Stomach (tissue), 9 donors: ENCODE results near the gene STRIP2. TPM values are rescaled to one million over a fixed set of nuclear protein-coding genes. Genes with fewer than 3 reads are reported as not detected.
"Not testable (repeated sequence)": the region's sequence is repeated elsewhere in the genome, so short reads cannot be mapped to it uniquely, and the experiment has no call there.

Experiments used
- DNase-seq, 2 donors: peaks; one replicate each; pipeline versions ENCODE4 v3.0.0 to v3.0.0-alpha.2; 2013 to 2019
- H3K27ac ChIP-seq, 5 donors: fragments of 200-600 bp in 4 of 5; sonication (generic) in 4 of 5; one replicate each; pipeline ENCODE4 v1.5.1; 2013 to 2019; ENCODE audit warnings: mild to moderate bottlenecking in 1 of 5, moderate library complexity in 1 of 5
- H3K27me3 ChIP-seq, 3 donors: fragments of 200-600 bp; sonication (generic); one replicate each; pipeline ENCODE4 v1.5.1; 2017 to 2019; ENCODE audit warnings: mixed run types in 1 of 3
- H3K36me3 ChIP-seq, 4 donors: fragments of 200-600 bp; sonication (generic); 1 replicate in 3 of 4; 2 replicates in 1 of 4; pipeline ENCODE4 v1.5.1; 2016 to 2019
- H3K4me1 ChIP-seq, 4 donors: fragments of 200-600 bp; sonication (generic); one replicate each; pipeline ENCODE4 v1.5.1; 2016 to 2019
- H3K4me3 ChIP-seq, 4 donors: fragments of 200-600 bp; sonication (generic) in 3 of 4; one replicate each; pipeline ENCODE4 v1.5.1; 2016 to 2019; ENCODE audit warnings: mild to moderate bottlenecking in 1 of 4
- H3K9me3 ChIP-seq, 4 donors: fragments of 200-600 bp; sonication (generic); one replicate each; pipeline ENCODE4 v1.5.1; 2016 to 2019
- CTCF ChIP-seq, 7 experiments: fragments of 450-650 bp in 4 of 7; fragments of 200-600 bp in 3 of 7; sonication (generic) in 3 of 7; IDR thresholded peaks; one replicate each; pipeline ENCODE4 v1.5.1; 2016 to 2019; ENCODE audit warnings: antibody characterized with exemption in 7 of 7, control low read depth in 2 of 7, mild to moderate bottlenecking in 1 of 7
- EP300 ChIP-seq: sonication (generic); formaldehyde crosslinking; IDR thresholded peaks from one replicate; pipeline ENCODE4 v1.6.1; 2017; ENCODE audit warnings: antibody characterized with exemption
- POLR2A ChIP-seq, 4 donors: fragments of 450-650 bp; IDR thresholded peaks; one replicate each; pipeline ENCODE4 v1.6.1; 2016; ENCODE audit warnings: antibody characterized with exemption in 4 of 4, control low read depth in 2 of 4, mild to moderate bottlenecking in 1 of 4, moderate library complexity in 1 of 4
- POLR2AphosphoS5 ChIP-seq, 3 donors: sonication (generic); formaldehyde crosslinking; IDR thresholded peaks; one replicate each; pipeline ENCODE4 v1.6.1; 2016; ENCODE audit warnings: antibody characterized with exemption in 3 of 3
- WGBS, 5 donors: extraction: QIAGEN DNeasy Blood & Tissue Kit in 3 of 5; methylation state at CpG; one replicate each; pipeline versions ENCODE4 v1.1.5 to v1.1.7; 2013 to 2018; 5-methylcytosine and 5-hydroxymethylcytosine counted together
- intact Hi-C: fragments of 100-400 bp; cut with DNase I; formaldehyde crosslinking; loops from one replicate; pipeline ENCODE4 v1.15.1; 2023; ENCODE audit warnings: low total_unique reads
- polyA plus RNA-seq, 3 donors: library from polyadenylated mRNA; stranded (reverse); fragments of 200-250 nt; gene quantifications; one replicate each; pipeline ENCODE4 v1.2.3, GENCODE V29; 2013
- total RNA-seq, 5 donors: library from RNA; depleted of rRNA; stranded (reverse); fragments of >200 nt; gene quantifications; one replicate each; pipeline versions ENCODE4 v1.1.0 to v1.2.3, GENCODE V29; 2014 to 2016
- donor health status: healthy with polysubstance abuse.
- donor health status: Bipolar disorder and iron deficiency.
- donor health status: healthy.

STRIP2 gene
- total and polyA plus RNA-seq, 8 donors = 0.56 to 2.0 (median 0.98) TPM; not detected in 3

DNA sequence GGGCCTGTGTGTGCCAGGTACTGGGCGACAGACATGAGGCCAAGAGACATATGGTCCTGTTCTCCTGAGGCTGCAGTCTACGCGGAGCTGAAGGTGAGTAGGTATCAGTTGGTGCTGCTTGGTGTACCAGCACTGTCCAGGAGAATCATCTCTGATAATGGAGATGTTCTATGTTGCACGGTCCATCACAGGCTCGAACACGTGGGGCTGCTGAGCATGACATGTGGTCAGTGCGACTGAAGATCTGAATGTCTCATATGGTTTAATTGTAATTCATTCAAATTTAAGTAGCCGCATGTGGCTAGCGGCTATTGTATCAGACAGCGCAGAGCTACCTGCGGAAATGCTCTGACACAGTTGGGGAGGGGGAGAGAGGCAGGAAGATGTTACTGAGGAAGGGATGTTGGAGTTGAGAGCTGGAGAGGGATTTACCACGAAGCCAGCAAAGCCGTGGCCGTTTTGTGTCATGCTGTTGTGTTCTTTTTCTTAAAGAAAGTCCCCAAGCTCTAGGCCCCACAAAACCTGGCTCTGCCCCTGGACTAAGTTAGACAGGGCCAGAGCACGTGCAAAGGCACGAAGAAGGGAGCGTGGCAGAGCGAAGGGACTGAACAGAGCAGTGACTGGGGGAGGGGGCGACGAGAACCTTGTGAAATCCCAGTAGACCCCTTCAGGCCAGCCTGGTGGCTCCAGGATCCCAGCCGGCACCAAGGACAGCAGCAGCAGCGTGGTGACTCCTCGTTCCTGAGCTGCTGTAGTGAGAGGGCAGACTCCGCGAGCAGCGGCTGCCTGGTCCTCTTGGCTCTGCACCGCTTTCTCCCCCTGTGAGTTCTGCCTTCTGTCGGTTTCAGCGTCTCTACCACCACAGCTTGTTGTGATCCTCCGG, 88.1 kb downstream of the STRIP2 start:
- Histone ChIP-seq H3K36me3 (no peaks in the 10 kb centered on the region), H3K9me3 (no peaks in the 10 kb centered on the region), H3K4me3 (no peak overlapping the region), H3K27me3 (peaks cover 0 to 33% (median 7%) of the 10 kb centered on the region in 3 donors), H3K4me1 (no peaks in the 10 kb centered on the region), H3K27ac (no peak overlapping the region)
- TF ChIP-seq POLR2A (IDR thresholded peaks at IDR 0.05) = no peak
- TF ChIP-seq EP300 = no peak
- no peak for TF ChIP-seq CTCF (IDR thresholded peaks at IDR 0.05)
- no peak for TF ChIP-seq POLR2AphosphoS5 (IDR thresholded peaks at IDR 0.05)
- peak in 1 of 2 donors; percentile 21 for DNase-seq
- intact Hi-C loops = no loop called here
- WGBS, 5 donors = 46 to 52% (median 50%) methylated on average over 29 to 30 of the region's 30 CpGs

- WGBS, 5 donors = 42 to 60% (median 46%) methylated on average over 5 of the region's 5 CpGs
- no peak for DNase-seq
- TF ChIP-seq EP300 (no peak), POLR2AphosphoS5 (IDR thresholded peaks at IDR 0.05) (no peak)
These were observed 88.7 kb downstream of the STRIP2 start for GRCh38 chr7:129522971-129523340.

GRCh38 chr7:129523924-129524323, 89.7 kb downstream of the STRIP2 start:
- Histone ChIP-seq H3K27ac (no peak overlapping the region), H3K27me3 (peaks cover 0 to 33% (median 7%) of the 10 kb centered on the region in 3 donors), H3K4me3 (no peak overlapping the region), H3K36me3 (no peaks in the 10 kb centered on the region), H3K9me3 (no peaks in the 10 kb centered on the region), H3K4me1 (no peaks in the 10 kb centered on the region)
- TF ChIP-seq POLR2A (IDR thresholded peaks at IDR 0.05) = no peak
- TF ChIP-seq EP300 = no peak
- no peak for TF ChIP-seq POLR2AphosphoS5 (IDR thresholded peaks at IDR 0.05)
- no peak for TF ChIP-seq CTCF (IDR thresholded peaks at IDR 0.05)
- WGBS, 5 donors = 68 to 82% (median 72%) methylated on average over 3 of the region's 3 CpGs
- DNase-seq = no peak
- intact Hi-C loops = no loop called here

More at GRCh38 chr7:129522971-129523340, 88.7 kb downstream of the STRIP2 start:
- Histone ChIP-seq H3K4me1 (no peaks in the 10 kb centered on the region), H3K27ac (no peak overlapping the region), H3K27me3 (peaks cover 0 to 33% (median 7%) of the 10 kb centered on the region in 3 donors), H3K4me3 (no peak overlapping the region), H3K9me3 (no peaks in the 10 kb centered on the region), H3K36me3 (no peaks in the 10 kb centered on the region)
- intact Hi-C loops = no loop called here

GRCh38 chr7:129524405-129524804, 90.2 kb downstream of the STRIP2 start:
- DNase-seq, intact Hi-C loops, H3K36me3 ChIP-seq, H3K9me3 ChIP-seq, H3K4me3 ChIP-seq, H3K4me1 ChIP-seq, H3K27ac ChIP-seq: not testable (repeated sequence)
- 63 to 87% (median 85%) methylated on average over 2 of the region's 2 CpGs for WGBS, 5 donors
- H3K27me3 ChIP-seq = peaks cover 0 to 33% (median 7%) of the 10 kb centered on the region in 3 donors

DNA sequence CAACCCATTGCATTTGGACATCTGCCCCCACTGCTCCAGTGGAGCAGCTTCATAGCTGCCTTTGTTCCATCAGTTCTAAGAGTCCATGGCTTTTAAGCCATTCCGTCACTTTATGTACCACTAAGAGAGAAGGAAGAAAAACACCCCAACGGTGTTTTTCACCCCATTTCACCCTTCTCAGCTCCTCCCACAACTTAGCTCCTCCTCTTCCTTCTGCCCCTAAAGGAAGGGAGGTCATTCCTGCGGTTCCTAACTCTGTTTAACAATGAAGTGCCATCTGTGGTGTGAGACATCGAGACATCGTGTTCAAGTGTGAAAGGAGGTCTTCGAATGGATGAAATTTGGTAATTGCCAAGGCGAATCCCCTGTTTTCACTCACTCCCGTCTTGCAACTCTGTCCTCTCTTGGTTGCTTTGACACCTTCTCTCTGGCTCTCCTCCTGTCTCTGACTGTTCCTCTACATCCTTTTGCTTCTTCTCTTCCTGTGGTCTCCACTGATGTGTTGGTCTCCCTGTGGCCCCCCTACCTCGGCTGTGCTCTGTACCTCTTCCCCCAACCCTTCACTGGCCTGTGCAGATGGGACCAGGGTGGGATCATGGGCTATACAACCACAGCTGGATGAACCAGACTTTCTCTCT, 91.1 kb downstream of the STRIP2 start:
- Histone ChIP-seq H3K9me3 (no peaks in the 10 kb centered on the region), H3K4me1 (no peaks in the 10 kb centered on the region), H3K4me3 (no peak overlapping the region), H3K27me3 (peaks cover 0 to 33% (median 7%) of the 10 kb centered on the region in 3 donors), H3K36me3 (no peaks in the 10 kb centered on the region), H3K27ac (no peak overlapping the region)
- WGBS, 5 donors = 64 to 79% (median 72%) methylated on average over 9 of the region's 9 CpGs
- no peak for TF ChIP-seq POLR2AphosphoS5 (IDR thresholded peaks at IDR 0.05)
- no peak for TF ChIP-seq EP300
- TF ChIP-seq POLR2A (IDR thresholded peaks at IDR 0.05) = no peak
- TF ChIP-seq CTCF (IDR thresholded peaks at IDR 0.05) = no peak
- intact Hi-C loops = no loop called here
- DNase-seq = no peak
